Gastrocnemius medialis (tissue), 4 donors: ENCODE measurements around the gene TTC39B. TPM values are rescaled to one million over a fixed set of nuclear protein-coding genes. Genes with fewer than 3 reads are reported as not detected.

Experiments
- ATAC-seq, 2 donors: fragments of 150-250 bp; one replicate each; pipeline ENCODE4 v1.9.1; 2016
- DNase-seq, 2 donors: peaks; one replicate each; pipeline ENCODE4 v3.0.0-alpha.2; 2019
- H3K27ac ChIP-seq, 4 donors: fragments of 200-600 bp; sonication (generic); 1 replicate in 1 of 4; 2 replicates in 3 of 4; pipeline ENCODE4 v1.5.1; 2016 to 2018; ENCODE audit warnings: mild to moderate bottlenecking in 2 of 4, moderate library complexity in 1 of 4
- H3K27me3 ChIP-seq, 3 donors: fragments of 200-600 bp; sonication (generic) in 2 of 3; 1 replicate in 1 of 3; 2 replicates in 2 of 3; pipeline versions ENCODE4 v1.5.1 to v1.6.0; 2016 to 2019; ENCODE audit warnings: mild to moderate bottlenecking in 1 of 3, moderate library complexity in 1 of 3
- H3K36me3 ChIP-seq, 2 donors: fragments of 200-600 bp; sonication (generic) in 1 of 2; one replicate each; pipeline ENCODE4 v1.5.1; 2017 to 2018
- H3K4me1 ChIP-seq, 2 donors: fragments of 200-600 bp; sonication (generic) in 1 of 2; one replicate each; pipeline ENCODE4 v1.5.1; 2016 to 2017; ENCODE audit warnings: mild to moderate bottlenecking in 2 of 2
- H3K4me3 ChIP-seq, 4 donors: fragments of 200-600 bp; sonication (generic) in 3 of 4; 1 replicate in 1 of 4; 2 replicates in 3 of 4; pipeline ENCODE4 v1.5.1; 2016 to 2019; ENCODE audit warnings: mild to moderate bottlenecking in 2 of 4
- H3K9me3 ChIP-seq, 3 donors: fragments of 200-600 bp; sonication (generic) in 2 of 3; 1 replicate in 1 of 3; 2 replicates in 2 of 3; pipeline ENCODE4 v1.5.1; 2016 to 2019
- CTCF ChIP-seq, 5 experiments: fragments of 450-650 bp in 3 of 5; fragments of 200-600 bp in 2 of 5; sonication (generic) in 2 of 5; IDR thresholded peaks in 4 of 5; conservative IDR thresholded peaks in 1 of 5; 1 replicate in 4 of 5; 2 replicates in 1 of 5; pipeline ENCODE4 v1.5.1; 2016 to 2019; ENCODE audit warnings: antibody characterized with exemption in 5 of 5, mild to moderate bottlenecking in 3 of 5, moderate library complexity in 3 of 5
- POLR2A ChIP-seq, 2 donors: fragments of 450-650 bp; IDR thresholded peaks; one replicate each; pipeline ENCODE4 v1.6.1; 2017; ENCODE audit warnings: antibody characterized with exemption in 2 of 2, mild to moderate bottlenecking in 2 of 2, moderate library complexity in 2 of 2
- in situ Hi-C, 4 donors: fragments of 200-750 bp; cut with MboI; loops; one replicate each; pipeline versions ENCODE4 v1.15.0 to v1.8.0; 2017; ENCODE audit warnings: low sequenced_read_pairs in 4 of 4
- intact Hi-C: fragments of 100-400 bp; cut with DNase I; formaldehyde crosslinking; loops from one replicate; pipeline ENCODE4 v1.15.1; 2023; ENCODE audit warnings: low total_unique reads
- total RNA-seq, 4 donors: library from RNA; depleted of rRNA; stranded (reverse); fragments of >200 nt; gene quantifications; one replicate each; pipeline versions ENCODE4 v1.1.0 to v1.2.3, GENCODE V29; 2016

Gene TTC39B
- total RNA-seq, 4 donors from 2014 or later: 1.8 to 6.9 (median 3.8) TPM

- Histone ChIP-seq H3K27me3 (no peaks in the 10 kb centered on the region), H3K36me3 (no peaks in the 10 kb centered on the region), H3K9me3 (no peaks in the 10 kb centered on the region), H3K27ac (no peak overlapping the region), H3K4me3 (no peak overlapping the region), H3K4me1 (no peaks in the 10 kb centered on the region)
- intact Hi-C loops (no loop called here), in situ Hi-C loops (no loop called here)
- TF ChIP-seq CTCF (IDR thresholded peaks at IDR 0.05 in 4 of 5, conservative IDR thresholded peaks at IDR 0.05 in 1 of 5) (no peak), POLR2A (IDR thresholded peaks at IDR 0.05) (no peak)
- ATAC-seq (no peak), DNase-seq (no peak)
These were observed 45.3 kb upstream of the TTC39B start for GRCh38 chr9:15352306-15352705.

DNA sequence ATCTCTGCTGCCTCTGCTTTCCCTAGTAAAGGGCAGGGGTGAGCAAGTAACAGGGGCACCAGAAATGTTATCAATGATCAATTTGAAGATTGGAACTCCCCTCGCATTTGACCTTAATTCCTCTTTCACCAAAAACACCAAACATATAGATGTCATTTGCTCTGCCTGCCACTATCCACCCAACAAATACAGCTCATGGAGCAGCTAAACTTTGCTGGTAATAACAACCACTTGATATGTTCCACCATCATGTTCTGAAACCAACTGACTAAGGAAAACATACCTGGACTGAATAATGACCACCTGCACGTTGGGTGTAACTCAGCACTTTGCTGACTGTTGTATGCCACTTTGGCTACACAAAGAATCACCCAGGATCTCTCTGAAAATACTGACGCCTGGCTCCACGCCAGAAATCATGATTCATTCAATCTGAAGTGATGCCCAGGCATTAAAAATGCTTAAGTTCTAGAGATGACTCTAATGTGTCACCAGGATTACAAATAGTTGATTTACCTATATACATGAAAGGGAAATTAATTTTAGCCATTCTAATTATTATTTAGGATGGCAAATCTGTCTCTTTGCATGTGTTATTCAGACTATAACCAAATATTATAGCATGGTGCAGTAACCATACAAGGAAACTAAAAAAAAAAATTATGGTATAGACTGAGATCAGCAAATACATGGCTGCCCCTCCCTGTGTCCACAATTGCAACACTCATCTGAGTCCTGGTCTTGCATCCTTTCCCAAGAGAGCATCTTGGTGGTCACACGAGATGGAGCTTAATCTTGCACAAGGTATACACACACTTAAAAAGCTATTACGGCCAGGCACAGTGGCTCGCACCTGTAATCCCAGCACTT, 43.1 kb upstream of the TTC39B start:
- Histone ChIP-seq H3K4me1 (no peaks in the 10 kb centered on the region), H3K4me3 (no peak overlapping the region), H3K36me3 (no peaks in the 10 kb centered on the region), H3K9me3 (no peaks in the 10 kb centered on the region), H3K27me3 (no peaks in the 10 kb centered on the region), H3K27ac (no peak overlapping the region)
- DNase-seq: no peak
- TF ChIP-seq POLR2A (IDR thresholded peaks at IDR 0.05) (no peak), CTCF (IDR thresholded peaks at IDR 0.05 in 4 of 5, conservative IDR thresholded peaks at IDR 0.05 in 1 of 5) (no peak)
- intact Hi-C loops (loop anchor here (10.0 kb wide), 1 partner anchor 75 kb away; no protein-coding TSS in a partner anchor), in situ Hi-C loops (no loop called here)
- ATAC-seq: no peak

DNA sequence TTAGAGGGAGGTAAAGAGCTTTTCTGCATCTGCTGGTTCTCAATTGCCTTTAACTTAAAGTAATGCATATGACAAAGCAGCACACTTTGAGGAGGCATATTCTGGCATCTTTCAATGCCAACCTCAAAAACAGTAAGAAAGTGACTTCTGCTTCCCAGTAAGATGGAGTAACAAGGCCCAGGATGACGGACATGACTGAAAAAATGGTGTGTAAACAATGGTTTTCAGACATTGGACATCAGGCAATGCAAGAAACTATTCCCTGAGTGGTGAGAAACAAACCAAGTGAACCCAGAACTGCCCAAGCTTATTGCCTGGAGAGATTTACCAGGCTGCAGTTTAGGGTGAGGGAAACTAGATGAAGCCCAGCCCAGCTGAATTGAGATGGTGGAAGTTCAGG, 39.8 kb upstream of the TTC39B start:
- H3K27ac ChIP-seq: no peak overlapping the region
- no peak for ATAC-seq
- no peaks in the 10 kb centered on the region for H3K36me3 ChIP-seq
- no peak for DNase-seq
- intact Hi-C loops (loop anchor here (10.0 kb wide), 1 partner anchor 72 kb away; no protein-coding TSS in a partner anchor), in situ Hi-C loops (no loop called here)
- H3K27me3 ChIP-seq: no peaks in the 10 kb centered on the region
- no peak for TF ChIP-seq POLR2A (IDR thresholded peaks at IDR 0.05)
- TF ChIP-seq CTCF (IDR thresholded peaks at IDR 0.05 in 4 of 5, conservative IDR thresholded peaks at IDR 0.05 in 1 of 5): no peak
- no peaks in the 10 kb centered on the region for H3K9me3 ChIP-seq
- no peak overlapping the region for H3K4me3 ChIP-seq
- no peaks in the 10 kb centered on the region for H3K4me1 ChIP-seq

DNA sequence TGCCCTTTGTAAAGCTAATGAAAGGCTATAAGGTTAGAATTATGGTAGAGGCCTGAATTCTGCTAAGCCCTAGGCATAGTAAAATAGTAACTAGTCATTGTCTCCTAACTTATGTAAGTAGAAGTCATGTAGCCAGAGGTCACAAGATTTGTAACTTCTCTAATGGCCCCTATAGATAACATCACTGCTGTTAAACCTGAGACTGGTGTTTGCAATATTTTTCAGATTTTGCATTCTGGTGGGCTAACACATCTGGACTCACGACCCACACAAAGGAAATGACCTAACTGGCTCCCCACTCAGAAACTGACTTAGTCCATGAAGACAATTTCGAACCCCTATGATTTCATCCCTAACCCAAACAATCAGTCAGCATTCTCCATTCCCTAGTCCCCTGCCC, 37.2 kb upstream of the TTC39B start:
- H3K9me3 ChIP-seq: no peaks in the 10 kb centered on the region
- in situ Hi-C loops: no loop called here

More for the DNA sequence above, 37.2 kb upstream of the TTC39B start:
- no peaks in the 10 kb centered on the region for H3K36me3 ChIP-seq
- H3K27ac ChIP-seq: no peak overlapping the region
- ATAC-seq (no peak), DNase-seq (no peak)
- no peaks in the 10 kb centered on the region for H3K4me1 ChIP-seq
- H3K27me3 ChIP-seq: no peaks in the 10 kb centered on the region
- intact Hi-C loops: loop anchor here (10.0 kb wide), 1 partner anchor 69 kb away; no protein-coding TSS in a partner anchor
- no peak overlapping the region for H3K4me3 ChIP-seq
- no peak for TF ChIP-seq CTCF (IDR thresholded peaks at IDR 0.05 in 4 of 5, conservative IDR thresholded peaks at IDR 0.05 in 1 of 5)
- no peak for TF ChIP-seq POLR2A (IDR thresholded peaks at IDR 0.05)
